Thoracic aorta (tissue), 2 donors: ENCODE measurements around the gene IL1RAP. TPM values are rescaled to one million over a fixed set of nuclear protein-coding genes. Genes with fewer than 3 reads are reported as not detected.

ENCODE experiments used
- ATAC-seq: fragments of 150-250 bp; one replicate; pipeline ENCODE4 v1.8.0; 2017; ENCODE audit warnings: low read depth; ENCODE audit not compliant: insufficient number of reproducible peaks, low FRiP score
- DNase-seq: peaks from one replicate; pipeline ENCODE4 v3.0.0-alpha.2; 2020; ENCODE audit warnings: low spot score
- H3K27ac ChIP-seq, 2 donors: fragments of 200-600 bp; sonication (generic); 1 replicate in 1 of 2; 2 replicates in 1 of 2; pipeline ENCODE4 v1.5.1; 2016; ENCODE audit warnings: mild to moderate bottlenecking in 2 of 2, moderate library complexity in 2 of 2
- H3K27me3 ChIP-seq: fragments of 200-600 bp; sonication (generic); replicated peaks from 2 replicates; pipeline ENCODE4 v1.6.0; 2016; ENCODE audit warnings: mild to moderate bottlenecking; ENCODE audit not compliant: insufficient read depth
- H3K36me3 ChIP-seq: fragments of 200-600 bp; sonication (generic); one replicate; pipeline ENCODE4 v1.5.1; 2016
- H3K4me1 ChIP-seq, 2 donors: fragments of 200-600 bp; sonication (generic); 1 replicate in 1 of 2; 2 replicates in 1 of 2; pipeline versions ENCODE4 v1.5.1 to v1.6.0; 2016; ENCODE audit warnings: low read depth in 2 of 2, mild to moderate bottlenecking in 1 of 2; ENCODE audit not compliant: control insufficient read depth in 1 of 2
- H3K4me3 ChIP-seq: fragments of 200-600 bp; sonication (generic); 2 replicates; pipeline ENCODE4 v1.5.1; 2016; ENCODE audit warnings: mild to moderate bottlenecking
- H3K9me3 ChIP-seq: fragments of 200-600 bp; sonication (generic); 2 replicates; pipeline ENCODE4 v1.5.1; 2016
- total RNA-seq, 2 donors: library from RNA; depleted of rRNA; stranded (reverse); fragments of >200 nt; gene quantifications; one replicate each; pipeline versions ENCODE4 v1.1.0 to v1.2.3, GENCODE V29; 2016
- TF ChIP-seq, protein P1 (sequence below): fragments of 200-600 bp; sonication (generic); IDR thresholded peaks from one replicate; pipeline ENCODE4 v1.5.1; 2019; ENCODE audit warnings: antibody characterized with exemption

IL1RAP gene
- total RNA-seq, 2 donors from 2014 or later: 19.8 to 32.9 TPM

DNA sequence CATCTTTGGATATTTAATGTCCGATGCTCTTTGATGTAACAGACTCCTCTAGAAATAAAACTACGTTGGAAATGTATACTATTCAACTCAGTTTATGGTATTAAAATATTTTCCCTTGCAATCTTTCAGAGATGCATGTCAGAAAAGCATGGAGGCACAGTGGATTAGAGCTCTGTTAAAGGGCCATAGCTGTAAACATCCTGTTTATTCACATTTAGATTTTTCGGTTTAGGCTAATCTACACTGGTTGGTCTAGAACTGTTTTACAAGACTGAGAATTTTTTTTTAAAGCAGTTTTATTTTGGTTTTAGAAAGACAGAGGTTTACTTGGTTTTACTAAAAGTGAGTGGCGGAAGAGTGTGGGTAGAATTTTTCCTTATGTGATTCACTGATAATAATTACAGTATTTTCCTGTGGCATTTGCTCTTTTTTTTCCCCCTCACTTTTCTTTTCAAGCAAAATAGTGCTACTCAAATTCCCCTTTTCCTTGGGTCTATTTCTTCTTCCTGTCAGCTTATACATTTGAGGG lies 132.1 kb downstream of the IL1RAP start:
- DNase-seq (no peak), ATAC-seq (no peak)
- TF ChIP-seq, protein P1, sequence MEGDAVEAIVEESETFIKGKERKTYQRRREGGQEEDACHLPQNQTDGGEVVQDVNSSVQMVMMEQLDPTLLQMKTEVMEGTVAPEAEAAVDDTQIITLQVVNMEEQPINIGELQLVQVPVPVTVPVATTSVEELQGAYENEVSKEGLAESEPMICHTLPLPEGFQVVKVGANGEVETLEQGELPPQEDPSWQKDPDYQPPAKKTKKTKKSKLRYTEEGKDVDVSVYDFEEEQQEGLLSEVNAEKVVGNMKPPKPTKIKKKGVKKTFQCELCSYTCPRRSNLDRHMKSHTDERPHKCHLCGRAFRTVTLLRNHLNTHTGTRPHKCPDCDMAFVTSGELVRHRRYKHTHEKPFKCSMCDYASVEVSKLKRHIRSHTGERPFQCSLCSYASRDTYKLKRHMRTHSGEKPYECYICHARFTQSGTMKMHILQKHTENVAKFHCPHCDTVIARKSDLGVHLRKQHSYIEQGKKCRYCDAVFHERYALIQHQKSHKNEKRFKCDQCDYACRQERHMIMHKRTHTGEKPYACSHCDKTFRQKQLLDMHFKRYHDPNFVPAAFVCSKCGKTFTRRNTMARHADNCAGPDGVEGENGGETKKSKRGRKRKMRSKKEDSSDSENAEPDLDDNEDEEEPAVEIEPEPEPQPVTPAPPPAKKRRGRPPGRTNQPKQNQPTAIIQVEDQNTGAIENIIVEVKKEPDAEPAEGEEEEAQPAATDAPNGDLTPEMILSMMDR: no peak
- no peak overlapping the region for H3K27ac ChIP-seq
- H3K27me3 ChIP-seq: no peaks in the 10 kb centered on the region
- no peaks in the 10 kb centered on the region for H3K9me3 ChIP-seq
- H3K4me3 ChIP-seq: no peak overlapping the region
- H3K4me1 ChIP-seq: no peaks in the 10 kb centered on the region
- no peaks in the 10 kb centered on the region for H3K36me3 ChIP-seq

DNA sequence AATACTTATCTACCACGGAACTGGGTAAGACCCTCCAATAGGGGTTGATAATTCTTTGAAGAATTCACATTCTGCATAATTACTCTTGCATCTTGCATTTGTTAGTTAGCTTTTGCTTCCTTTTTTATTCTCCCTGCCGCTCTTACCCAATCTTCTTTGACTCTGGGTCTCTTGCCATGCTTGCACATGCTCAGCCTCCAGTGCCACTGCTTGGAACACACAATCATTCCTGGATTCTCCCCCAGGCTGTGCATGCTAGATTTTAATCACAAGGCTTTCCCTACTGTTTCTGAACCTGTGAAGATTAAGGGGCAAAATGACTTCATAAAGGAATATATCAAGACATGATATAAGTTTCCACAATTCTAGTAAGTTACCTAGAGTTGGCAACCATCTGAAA lies 133.1 kb downstream of the IL1RAP start:
- TF ChIP-seq, protein P1: no peak
- Histone ChIP-seq H3K36me3 (no peaks in the 10 kb centered on the region), H3K4me1 (no peaks in the 10 kb centered on the region), H3K4me3 (no peak overlapping the region), H3K9me3 (no peaks in the 10 kb centered on the region), H3K27ac (no peak overlapping the region), H3K27me3 (no peaks in the 10 kb centered on the region)
- ATAC-seq: no peak
- no peak for DNase-seq

DNA sequence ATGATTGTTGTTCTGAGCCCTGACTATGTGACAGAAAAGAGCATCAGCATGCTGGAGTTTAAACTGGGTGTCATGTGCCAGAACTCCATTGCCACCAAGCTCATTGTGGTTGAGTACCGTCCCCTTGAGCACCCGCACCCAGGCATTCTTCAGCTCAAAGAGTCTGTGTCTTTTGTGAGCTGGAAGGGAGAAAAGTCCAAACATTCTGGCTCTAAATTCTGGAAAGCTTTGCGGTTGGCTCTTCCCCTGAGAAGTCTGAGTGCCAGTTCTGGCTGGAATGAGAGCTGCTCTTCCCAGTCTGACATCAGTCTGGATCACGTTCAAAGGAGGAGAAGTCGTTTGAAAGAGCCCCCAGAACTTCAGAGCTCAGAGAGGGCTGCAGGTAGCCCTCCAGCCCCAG lies 142.0 kb downstream of the IL1RAP start:
- H3K27ac ChIP-seq: no peak overlapping the region
- ATAC-seq: no peak
- H3K4me1 ChIP-seq: no peaks in the 10 kb centered on the region
- no peak for DNase-seq
- no peaks in the 10 kb centered on the region for H3K27me3 ChIP-seq
- no peaks in the 10 kb centered on the region for H3K9me3 ChIP-seq
- H3K4me3 ChIP-seq: no peak overlapping the region
- TF ChIP-seq, protein P1: no peak
- no peaks in the 10 kb centered on the region for H3K36me3 ChIP-seq

DNA sequence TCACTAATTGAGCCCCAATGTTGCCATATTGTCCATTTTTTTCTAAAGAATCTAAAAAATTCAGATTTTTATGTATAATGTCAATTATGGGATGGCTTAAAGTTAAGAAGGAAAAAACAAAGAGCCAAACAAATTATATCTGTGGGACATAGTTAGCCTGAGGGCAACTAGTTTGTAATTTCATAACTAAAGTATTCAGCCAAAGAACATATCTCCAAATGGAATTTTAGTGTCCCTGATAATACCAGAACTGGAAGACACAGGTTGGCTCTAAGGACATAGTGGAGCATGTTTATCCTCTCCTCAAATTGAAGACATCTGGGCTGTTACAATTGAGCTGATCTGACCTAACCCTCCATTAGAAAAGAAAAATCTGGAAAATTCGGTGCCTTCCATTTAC lies 144.2 kb downstream of the IL1RAP start:
- Histone ChIP-seq H3K36me3 (no peaks in the 10 kb centered on the region), H3K4me3 (no peak overlapping the region), H3K9me3 (no peaks in the 10 kb centered on the region), H3K4me1 (no peaks in the 10 kb centered on the region), H3K27me3 (no peaks in the 10 kb centered on the region), H3K27ac (no peak overlapping the region)
- DNase-seq (no peak), ATAC-seq (no peak)
- TF ChIP-seq, protein P1: no peak

DNA sequence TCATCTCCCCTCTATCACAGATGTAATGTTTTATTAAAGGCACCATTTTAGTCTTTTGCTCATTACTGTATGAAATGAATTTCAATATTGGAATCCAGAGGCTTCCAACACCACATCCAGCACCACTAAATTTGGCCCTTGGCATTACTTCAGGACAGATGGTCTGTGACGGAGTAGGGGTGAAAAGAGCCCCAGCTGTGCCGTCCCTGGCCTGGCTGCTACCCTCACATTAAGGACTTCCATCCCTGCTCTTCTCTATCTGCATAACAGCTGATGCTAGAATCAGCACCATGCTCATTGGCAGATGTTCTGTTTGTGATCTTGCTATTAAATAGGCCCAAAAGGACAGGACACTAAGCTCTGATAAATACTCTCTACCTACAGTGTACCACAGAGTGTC lies 152.9 kb downstream of the IL1RAP start:
- no peaks in the 10 kb centered on the region for H3K9me3 ChIP-seq
- no peak for ATAC-seq
- H3K4me1 ChIP-seq: no peaks in the 10 kb centered on the region
- no peaks in the 10 kb centered on the region for H3K27me3 ChIP-seq
- TF ChIP-seq, protein P1: no peak
- no peaks in the 10 kb centered on the region for H3K36me3 ChIP-seq
- H3K4me3 ChIP-seq: no peak overlapping the region
- no peak overlapping the region for H3K27ac ChIP-seq
- DNase-seq: no peak
